Stomach smooth muscle (tissue), 2 donors: ENCODE results near the gene HSPB7.

Source experiments
- H3K27ac ChIP-seq: one replicate; pipeline ENCODE4 v1.7.0; 2013; ENCODE audit warnings: mild to moderate bottlenecking, low read length, inconsistent platforms
- H3K27me3 ChIP-seq, 2 donors: one replicate each; pipeline ENCODE4 v1.7.0; 2013; ENCODE audit warnings: low read length in 2 of 2; ENCODE audit not compliant: insufficient read depth in 2 of 2, control insufficient read depth in 1 of 2
- H3K36me3 ChIP-seq, 2 donors: one replicate each; pipeline ENCODE4 v1.7.0; 2013; ENCODE audit warnings: low read length in 2 of 2; ENCODE audit not compliant: control insufficient read depth in 2 of 2, insufficient read depth in 2 of 2
- H3K4me1 ChIP-seq: one replicate; pipeline ENCODE4 v1.7.0; 2013; ENCODE audit warnings: low read length; ENCODE audit not compliant: control insufficient read depth, insufficient read depth
- H3K4me3 ChIP-seq, 2 donors: one replicate each; pipeline ENCODE4 v1.7.0; 2013; ENCODE audit warnings: low read length in 2 of 2
- H3K9ac ChIP-seq, 2 donors: one replicate each; pipeline ENCODE4 v1.7.0; 2013; ENCODE audit warnings: low read length in 2 of 2, mild to moderate bottlenecking in 1 of 2
- H3K9me3 ChIP-seq, 2 donors: one replicate each; pipeline ENCODE4 v1.7.0; 2013; ENCODE audit warnings: low read length in 2 of 2; ENCODE audit not compliant: control insufficient read depth in 2 of 2
- donor health status: healthy.
- donor health status: Pancreatic carcinoma.

HSPB7 gene

GRCh38 chr1:16014509-16015482 lies 3.0 kb downstream of the HSPB7 start:
- H3K27ac ChIP-seq = peak overlapping the region; percentile 98
- H3K4me3 ChIP-seq = peak overlapping the region; percentile 83 to 84
- H3K36me3 ChIP-seq = peaks cover 0 to 2% of the 10 kb centered on the region in 2 donors
- peak overlapping the region; percentile 36 to 95 for H3K9ac ChIP-seq
- H3K27me3 ChIP-seq = no peaks in the 10 kb centered on the region
- no peaks in the 10 kb centered on the region for H3K9me3 ChIP-seq
- H3K4me1 ChIP-seq = peaks cover 79% of the 10 kb centered on the region

- Histone ChIP-seq H3K4me3 (peak overlapping the region in 1 of 2 donors; percentile 47), H3K36me3 (peaks cover 0 to 2% of the 10 kb centered on the region in 2 donors), H3K9me3 (no peaks in the 10 kb centered on the region), H3K27me3 (no peaks in the 10 kb centered on the region), H3K27ac (peak overlapping the region; percentile 98), H3K4me1 (peaks cover 73% of the 10 kb centered on the region), H3K9ac (peak overlapping the region in 1 of 2 donors; percentile 8)
Observed at GRCh38 chr1:16013908-16014258, 4.0 kb downstream of the HSPB7 start.

GRCh38 chr1:16013220-16013907 lies 4.5 kb downstream of the HSPB7 start:
- Histone ChIP-seq H3K9me3 (no peaks in the 10 kb centered on the region), H3K9ac (peak overlapping the region in 1 of 2 donors; percentile 50), H3K36me3 (peaks cover 0 to 2% of the 10 kb centered on the region in 2 donors), H3K4me1 (peaks cover 70% of the 10 kb centered on the region), H3K4me3 (peak overlapping the region; percentile 29 to 52), H3K27me3 (no peaks in the 10 kb centered on the region), H3K27ac (peak overlapping the region; percentile 98)

GRCh38 chr1:16012590-16013219 lies 5.1 kb downstream of the HSPB7 start:
- Histone ChIP-seq H3K4me3 (peak overlapping the region; percentile 29 to 52), H3K4me1 (peaks cover 63% of the 10 kb centered on the region), H3K27ac (peak overlapping the region; percentile 98), H3K27me3 (no peaks in the 10 kb centered on the region), H3K36me3 (peaks cover 0 to 2% of the 10 kb centered on the region in 2 donors), H3K9me3 (no peaks in the 10 kb centered on the region), H3K9ac (peak overlapping the region in 1 of 2 donors; percentile 50)

- Histone ChIP-seq H3K4me1 (peaks cover 57% of the 10 kb centered on the region), H3K36me3 (peaks cover 0 to 2% of the 10 kb centered on the region in 2 donors), H3K9ac (no peak overlapping the region), H3K4me3 (peak overlapping the region in 1 of 2 donors; percentile 52), H3K9me3 (no peaks in the 10 kb centered on the region), H3K27me3 (no peaks in the 10 kb centered on the region), H3K27ac (peak overlapping the region; percentile 98)
Observed at GRCh38 chr1:16011936-16012589, 5.8 kb downstream of the HSPB7 start.

- Histone ChIP-seq H3K27me3 (no peaks in the 10 kb centered on the region), H3K9ac (no peak overlapping the region), H3K27ac (no peak overlapping the region), H3K36me3 (peaks cover 0 to 2% of the 10 kb centered on the region in 2 donors), H3K4me1 (peaks cover 45% of the 10 kb centered on the region), H3K9me3 (no peaks in the 10 kb centered on the region), H3K4me3 (no peak overlapping the region)
Observed at GRCh38 chr1:16010837-16011236, 7.0 kb downstream of the HSPB7 start.

GRCh38 chr1:16009678-16010077 lies 8.2 kb downstream of the HSPB7 start:
- Histone ChIP-seq H3K4me3 (no peak overlapping the region), H3K36me3 (no peaks in the 10 kb centered on the region), H3K4me1 (peaks cover 33% of the 10 kb centered on the region), H3K9me3 (no peaks in the 10 kb centered on the region), H3K9ac (no peak overlapping the region), H3K27me3 (no peaks in the 10 kb centered on the region), H3K27ac (no peak overlapping the region)

GRCh38 chr1:16009030-16009460 lies 8.8 kb downstream of the HSPB7 start:
- Histone ChIP-seq H3K4me1 (peaks cover 28% of the 10 kb centered on the region), H3K9me3 (no peaks in the 10 kb centered on the region), H3K27ac (no peak overlapping the region), H3K4me3 (peak overlapping the region in 1 of 2 donors; percentile 15), H3K36me3 (no peaks in the 10 kb centered on the region), H3K27me3 (no peaks in the 10 kb centered on the region), H3K9ac (no peak overlapping the region)

GRCh38 chr1:16007671-16008341 lies 10.0 kb downstream of the HSPB7 start:
- Histone ChIP-seq H3K27ac (no peak overlapping the region), H3K27me3 (no peaks in the 10 kb centered on the region), H3K36me3 (no peaks in the 10 kb centered on the region), H3K9me3 (no peaks in the 10 kb centered on the region), H3K4me3 (no peak overlapping the region), H3K4me1 (peaks cover 15% of the 10 kb centered on the region), H3K9ac (no peak overlapping the region)
